ENCODE measurements around the gene FOXN1.

DNA sequence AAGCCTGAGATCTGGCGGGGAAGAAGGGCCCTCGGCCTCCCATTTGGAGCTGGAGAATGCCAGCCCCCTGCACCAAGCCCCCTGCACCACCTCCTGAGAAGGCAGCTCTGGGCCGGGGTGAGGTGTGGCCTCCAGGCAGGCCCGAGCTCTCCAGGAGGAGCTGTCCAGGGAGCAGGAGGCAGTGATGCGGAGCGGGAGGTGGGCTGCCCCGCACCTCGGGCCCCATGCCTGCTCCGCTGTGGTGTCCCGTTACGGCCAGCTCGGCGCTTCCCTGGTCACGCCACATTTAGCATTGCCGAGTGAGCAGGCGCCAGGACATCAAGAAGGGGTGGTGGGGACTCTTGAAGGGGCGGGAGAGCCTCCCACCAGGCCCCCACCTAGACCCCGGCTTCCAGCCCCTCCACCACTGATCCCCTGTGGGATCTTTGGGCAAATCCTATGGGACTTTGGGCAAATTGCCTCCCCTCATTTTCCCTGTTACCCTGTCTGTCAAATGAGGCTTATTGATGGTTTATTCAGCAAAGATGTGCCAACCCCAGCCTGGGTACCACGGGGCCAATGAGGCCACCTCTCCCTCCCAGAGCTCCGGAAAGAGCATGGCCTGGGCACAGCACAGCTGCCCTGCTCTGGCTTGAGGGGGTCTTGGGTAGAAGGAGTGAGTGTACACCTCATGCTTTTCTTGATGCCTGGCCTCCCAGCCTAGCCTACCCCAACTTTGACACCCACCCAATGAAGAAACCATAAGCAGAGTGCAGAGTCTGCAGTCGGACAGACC is 15.3 kb downstream of the FOXN1 start:
- TF ChIP-seq, protein P1, sequence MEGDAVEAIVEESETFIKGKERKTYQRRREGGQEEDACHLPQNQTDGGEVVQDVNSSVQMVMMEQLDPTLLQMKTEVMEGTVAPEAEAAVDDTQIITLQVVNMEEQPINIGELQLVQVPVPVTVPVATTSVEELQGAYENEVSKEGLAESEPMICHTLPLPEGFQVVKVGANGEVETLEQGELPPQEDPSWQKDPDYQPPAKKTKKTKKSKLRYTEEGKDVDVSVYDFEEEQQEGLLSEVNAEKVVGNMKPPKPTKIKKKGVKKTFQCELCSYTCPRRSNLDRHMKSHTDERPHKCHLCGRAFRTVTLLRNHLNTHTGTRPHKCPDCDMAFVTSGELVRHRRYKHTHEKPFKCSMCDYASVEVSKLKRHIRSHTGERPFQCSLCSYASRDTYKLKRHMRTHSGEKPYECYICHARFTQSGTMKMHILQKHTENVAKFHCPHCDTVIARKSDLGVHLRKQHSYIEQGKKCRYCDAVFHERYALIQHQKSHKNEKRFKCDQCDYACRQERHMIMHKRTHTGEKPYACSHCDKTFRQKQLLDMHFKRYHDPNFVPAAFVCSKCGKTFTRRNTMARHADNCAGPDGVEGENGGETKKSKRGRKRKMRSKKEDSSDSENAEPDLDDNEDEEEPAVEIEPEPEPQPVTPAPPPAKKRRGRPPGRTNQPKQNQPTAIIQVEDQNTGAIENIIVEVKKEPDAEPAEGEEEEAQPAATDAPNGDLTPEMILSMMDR (IDR thresholded peaks at IDR 0.05; ENCODE audit: insufficient read depth, low read length, poor library complexity, severe bottlenecking): no peak
- no peak for TF ChIP-seq EZH2phosphoT487 (conservative IDR thresholded peaks at IDR 0.05; ENCODE audit: low read length)
